Activated CD8-positive, alpha-beta memory T cell treated with anti-CD3 and anti-CD28 coated beads, Interleukin-2, amount 10 ng/mL, durations not matched to agents 7 days and 5 days (primary cell): ENCODE measurements around the gene UBE2L5. TPM values are rescaled to one million over a fixed set of nuclear protein-coding genes. Genes with fewer than 3 reads are reported as not detected.

Source experiments
- ATAC-seq: fragments of 150-1000 bp; cut with Tn5 transposase; one replicate; pipeline ENCODE4 v1.10.0; 2021; ENCODE audit warnings: moderate library complexity
- CTCF ChIA-PET: fragments of 350-600 bp; sonication (Branson Sonifier 250); formaldehyde crosslinking; loops from one replicate; lab custom pipeline; 2021; ENCODE audit warnings: antibody characterized with exemption; lab: Charles Lee
- DNase-seq: peaks from one replicate; pipeline ENCODE4 v3.0.0-alpha.2; 2020
- H3K27ac Mint-ChIP-seq: one replicate; pipeline ENCODE4 v1.8.0; 2021; ENCODE audit warnings: mild to moderate bottlenecking, mixed read lengths
- H3K27me3 Mint-ChIP-seq: one replicate; pipeline ENCODE4 v1.8.0; 2021; ENCODE audit warnings: mixed read lengths
- H3K36me3 Mint-ChIP-seq: one replicate; pipeline ENCODE4 v1.8.0; 2021; ENCODE audit warnings: mild to moderate bottlenecking, mixed read lengths
- H3K4me1 Mint-ChIP-seq: one replicate; pipeline ENCODE4 v1.8.0; 2021; ENCODE audit warnings: mixed read lengths
- H3K4me3 Mint-ChIP-seq: one replicate; pipeline ENCODE4 v1.8.0; 2021; ENCODE audit warnings: mild to moderate bottlenecking, moderate library complexity, mixed read lengths
- H3K9me3 Mint-ChIP-seq: one replicate; pipeline ENCODE4 v1.8.0; 2022; ENCODE audit warnings: low read depth, mixed read lengths
- total RNA-seq, 2 experiments: library from RNA; stranded (reverse); gene quantifications; one replicate each; pipeline ENCODE4 v1.2.3, GENCODE V29; 2021

Gene UBE2L5
- total RNA-seq, 2 experiments from 2014 or later = not detected

DNA sequence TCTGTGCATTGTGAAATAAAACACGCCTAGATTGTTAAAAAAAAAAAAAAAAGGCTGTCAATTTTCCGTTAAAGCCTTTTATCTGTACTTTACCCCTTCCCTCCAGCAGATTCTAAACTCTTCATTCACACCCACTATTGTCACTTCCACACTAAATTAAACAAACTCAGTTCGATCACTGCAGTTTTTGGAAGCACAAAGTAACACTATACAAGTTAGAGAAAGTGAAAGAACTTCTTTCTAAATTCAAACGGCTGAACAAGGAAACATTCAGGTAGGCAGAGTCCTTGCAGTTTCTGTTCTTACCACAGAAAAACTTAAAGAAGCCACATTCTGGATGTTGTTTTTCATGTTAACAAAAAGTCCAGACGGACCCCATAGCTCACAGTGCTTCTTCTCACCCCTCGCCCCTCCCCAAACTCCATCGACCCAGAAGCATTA is 27.5 kb upstream of the UBE2L5 start:
- no peaks in the 10 kb centered on the region for H3K9me3 Mint-ChIP-seq
- H3K4me1 Mint-ChIP-seq = peaks cover 29% of the 10 kb centered on the region
- peak overlapping the region; percentile 75 for H3K4me3 Mint-ChIP-seq
- H3K27ac Mint-ChIP-seq = peak overlapping the region; percentile 98
- no peaks in the 10 kb centered on the region for H3K27me3 Mint-ChIP-seq
- H3K36me3 Mint-ChIP-seq = no peaks in the 10 kb centered on the region
- DNase-seq (no peak), ATAC-seq (peak; percentile 83)
- CTCF ChIA-PET = interaction anchor here (1.0 to 9.8 kb wide), 4 partner anchors 11 to 262 kb away, joined by 3 to 83 read pairs (median 4); no protein-coding TSS in a partner anchor

GRCh38 chr13:30395192-30396158 is 26.8 kb upstream of the UBE2L5 start:
- CTCF ChIA-PET = interaction anchor here (1.0 to 9.8 kb wide), 4 partner anchors 10 to 262 kb away, joined by 3 to 83 read pairs (median 4); no protein-coding TSS in a partner anchor
- no peaks in the 10 kb centered on the region for H3K27me3 Mint-ChIP-seq
- H3K4me3 Mint-ChIP-seq = peak overlapping the region; percentile 75
- no peaks in the 10 kb centered on the region for H3K36me3 Mint-ChIP-seq
- H3K9me3 Mint-ChIP-seq = no peaks in the 10 kb centered on the region
- peaks cover 27% of the 10 kb centered on the region for H3K4me1 Mint-ChIP-seq
- DNase-seq (peak; percentile 91), ATAC-seq (peak; percentile 80)
- peak overlapping the region; percentile 98 for H3K27ac Mint-ChIP-seq

GRCh38 chr13:30396434-30397075 is 25.7 kb upstream of the UBE2L5 start:
- H3K27me3 Mint-ChIP-seq = no peaks in the 10 kb centered on the region
- peaks cover 27% of the 10 kb centered on the region for H3K4me1 Mint-ChIP-seq
- CTCF ChIA-PET = interaction anchor here (1.8 to 9.8 kb wide), 3 partner anchors 9 to 255 kb away, joined by 3 to 83 read pairs (median 5); no protein-coding TSS in a partner anchor
- DNase-seq (no peak), ATAC-seq (no peak)
- no peaks in the 10 kb centered on the region for H3K9me3 Mint-ChIP-seq
- no peak overlapping the region for H3K27ac Mint-ChIP-seq
- no peaks in the 10 kb centered on the region for H3K36me3 Mint-ChIP-seq
- H3K4me3 Mint-ChIP-seq = no peak overlapping the region

- H3K4me1 Mint-ChIP-seq = peaks cover 23% of the 10 kb centered on the region
- H3K36me3 Mint-ChIP-seq = no peaks in the 10 kb centered on the region
- ATAC-seq = no peak
- DNase-seq = no peak
- H3K27me3 Mint-ChIP-seq = no peaks in the 10 kb centered on the region
- no peak overlapping the region for H3K27ac Mint-ChIP-seq
- H3K4me3 Mint-ChIP-seq = no peak overlapping the region
- no peaks in the 10 kb centered on the region for H3K9me3 Mint-ChIP-seq
- CTCF ChIA-PET = no interaction called here
These were observed 23.7 kb upstream of the UBE2L5 start for GRCh38 chr13:30398601-30399072.

- Mint-ChIP-seq H3K27me3 (no peaks in the 10 kb centered on the region), H3K9me3 (no peaks in the 10 kb centered on the region), H3K27ac (no peak overlapping the region), H3K36me3 (no peaks in the 10 kb centered on the region), H3K4me3 (no peak overlapping the region), H3K4me1 (peaks cover 12% of the 10 kb centered on the region)
- CTCF ChIA-PET = interaction anchor here (1.0 kb wide), 1 partner anchor 27 kb away, joined by 3 read pairs; no protein-coding TSS in a partner anchor
- no peak for ATAC-seq
- no peak for DNase-seq
These were observed 21.9 kb upstream of the UBE2L5 start for GRCh38 chr13:30400376-30400775.

- CTCF ChIA-PET = interaction anchor here (0.8 kb wide), 1 partner anchor 174 kb away, joined by 4 read pairs; no protein-coding TSS in a partner anchor
- peaks cover 4% of the 10 kb centered on the region for H3K27me3 Mint-ChIP-seq
- H3K36me3 Mint-ChIP-seq = no peaks in the 10 kb centered on the region
- no peak for ATAC-seq
- DNase-seq = no peak
- H3K27ac Mint-ChIP-seq = no peak overlapping the region
- H3K9me3 Mint-ChIP-seq = no peaks in the 10 kb centered on the region
- H3K4me1 Mint-ChIP-seq = peaks cover 5% of the 10 kb centered on the region
- no peak overlapping the region for H3K4me3 Mint-ChIP-seq
These were observed 20.9 kb upstream of the UBE2L5 start for GRCh38 chr13:30401347-30401746.

DNA sequence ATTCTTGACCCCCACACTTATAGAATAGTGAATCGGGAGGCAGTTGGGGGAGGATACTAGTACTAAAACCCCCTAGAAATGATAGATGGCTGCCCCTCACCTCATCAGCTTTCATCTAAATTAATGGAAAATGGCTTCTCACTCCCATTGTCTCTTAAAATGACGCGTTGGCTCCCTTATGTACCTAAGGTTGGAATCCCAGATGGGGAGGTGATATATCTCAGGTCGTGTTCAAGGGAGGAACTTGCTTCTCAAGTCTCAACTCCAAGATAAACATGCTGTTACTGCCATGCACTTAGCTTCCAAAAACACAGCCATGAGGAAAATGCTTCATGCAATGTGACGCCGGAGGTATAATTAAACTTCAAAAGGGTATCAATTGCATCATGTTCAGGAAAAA is 18.8 kb upstream of the UBE2L5 start:
- CTCF ChIA-PET = no interaction called here
- Mint-ChIP-seq H3K36me3 (no peaks in the 10 kb centered on the region), H3K9me3 (no peaks in the 10 kb centered on the region), H3K27me3 (peaks cover 4% of the 10 kb centered on the region), H3K27ac (no peak overlapping the region), H3K4me3 (no peak overlapping the region), H3K4me1 (peaks cover 7% of the 10 kb centered on the region)
- DNase-seq (no peak), ATAC-seq (no peak)

DNA sequence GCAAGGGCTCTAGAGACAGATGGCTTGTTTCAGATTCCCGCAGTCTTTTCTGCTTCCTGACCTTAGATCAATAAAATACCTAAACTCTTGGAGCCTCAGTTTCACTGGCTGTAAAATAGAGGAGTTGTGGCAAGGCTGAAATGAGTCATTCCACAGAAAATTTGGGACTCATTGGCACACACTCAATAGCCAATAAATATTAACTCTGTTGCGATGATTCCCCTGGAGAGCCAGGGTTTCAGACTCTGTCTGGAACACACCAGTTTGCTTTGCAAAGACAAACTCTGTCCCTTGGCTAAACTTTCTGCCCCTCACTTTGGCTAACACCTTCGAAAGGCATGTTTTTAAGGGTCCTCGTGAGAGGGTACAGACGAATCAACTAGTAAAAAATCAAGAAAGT is 18.1 kb upstream of the UBE2L5 start:
- H3K36me3 Mint-ChIP-seq = no peaks in the 10 kb centered on the region
- H3K27ac Mint-ChIP-seq = no peak overlapping the region
- no peak for DNase-seq
- no peak overlapping the region for H3K4me3 Mint-ChIP-seq
- CTCF ChIA-PET = no interaction called here
- ATAC-seq = no peak
- no peaks in the 10 kb centered on the region for H3K9me3 Mint-ChIP-seq
- peaks cover 4% of the 10 kb centered on the region for H3K27me3 Mint-ChIP-seq
- peaks cover 12% of the 10 kb centered on the region for H3K4me1 Mint-ChIP-seq

- H3K4me1 Mint-ChIP-seq = peaks cover 18% of the 10 kb centered on the region
- H3K27ac Mint-ChIP-seq = no peak overlapping the region
- H3K27me3 Mint-ChIP-seq = peaks cover 4% of the 10 kb centered on the region
- CTCF ChIA-PET = interaction anchor here (0.9 to 5.4 kb wide), 12 partner anchors 13 to 599 kb away, joined by 3 to 23 read pairs (median 4); partner anchors contain the start of gene UBE2L5
- no peak overlapping the region for H3K4me3 Mint-ChIP-seq
- no peaks in the 10 kb centered on the region for H3K9me3 Mint-ChIP-seq
- no peaks in the 10 kb centered on the region for H3K36me3 Mint-ChIP-seq
- DNase-seq (no peak), ATAC-seq (no peak)
These were observed 15.4 kb upstream of the UBE2L5 start for GRCh38 chr13:30406779-30407416.

- Mint-ChIP-seq H3K27ac (peak overlapping the region; percentile 61), H3K4me1 (peaks cover 21% of the 10 kb centered on the region), H3K27me3 (peaks cover 4% of the 10 kb centered on the region), H3K4me3 (peak overlapping the region; percentile 55), H3K9me3 (no peaks in the 10 kb centered on the region), H3K36me3 (no peaks in the 10 kb centered on the region)
- ATAC-seq (peak; percentile 98), DNase-seq (peak; percentile 95)
- CTCF ChIA-PET = interaction anchor here (0.6 to 5.4 kb wide), 17 partner anchors 11 to 601 kb away, joined by 3 to 23 read pairs (median 4); partner anchors contain the start of gene HMGB1
These were observed 13.8 kb upstream of the UBE2L5 start for GRCh38 chr13:30408319-30409101.

DNA sequence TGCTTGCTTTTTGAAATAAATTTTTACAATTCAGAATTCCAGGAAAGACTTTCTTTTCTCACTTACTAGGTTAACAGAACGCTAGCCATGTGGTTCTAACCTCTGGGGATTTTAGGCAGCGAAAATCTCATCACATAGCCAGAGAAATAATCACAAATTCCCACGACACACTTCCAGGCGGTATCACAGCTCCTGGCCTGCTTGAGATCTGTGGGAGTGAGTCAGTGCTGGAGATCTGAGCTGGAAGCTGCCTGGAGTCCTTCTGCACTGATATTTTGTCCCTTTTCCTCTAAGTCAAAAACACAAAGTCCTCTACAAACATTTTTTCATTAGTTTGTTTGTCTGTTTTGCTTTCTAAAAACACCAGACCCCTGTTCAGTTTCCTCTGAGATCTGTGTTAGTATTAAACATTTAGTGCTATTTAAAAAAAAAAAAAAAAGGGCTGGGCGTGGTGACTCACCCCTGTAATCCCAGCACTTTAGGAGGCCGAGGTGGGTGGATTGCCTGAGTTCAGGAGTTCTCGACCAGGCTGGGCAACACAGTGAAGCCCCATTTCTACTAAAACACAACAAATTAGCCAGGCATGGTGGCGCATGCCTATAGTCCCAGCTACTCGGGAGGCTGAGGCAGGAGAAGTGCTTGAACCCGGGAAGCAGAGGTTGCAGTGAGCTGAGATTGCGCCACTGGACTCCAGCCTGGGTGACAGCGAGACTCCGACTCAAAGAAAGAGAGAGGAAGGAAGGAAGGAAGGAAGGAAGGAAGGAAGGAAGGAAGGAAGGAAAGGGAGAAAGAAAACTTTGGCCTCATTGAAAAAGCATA is 12.2 kb upstream of the UBE2L5 start:
- CTCF ChIA-PET = interaction anchor here (1.6 to 5.4 kb wide), 3 partner anchors 9 to 38 kb away, joined by 3 to 23 read pairs (median 8); no protein-coding TSS in a partner anchor
- peaks cover 4% of the 10 kb centered on the region for H3K27me3 Mint-ChIP-seq
- no peak overlapping the region for H3K4me3 Mint-ChIP-seq
- H3K27ac Mint-ChIP-seq = no peak overlapping the region
- no peak for DNase-seq
- no peaks in the 10 kb centered on the region for H3K9me3 Mint-ChIP-seq
- no peaks in the 10 kb centered on the region for H3K36me3 Mint-ChIP-seq
- peaks cover 21% of the 10 kb centered on the region for H3K4me1 Mint-ChIP-seq
- no peak for ATAC-seq
